ACC112 (cell line): ENCODE data around the gene STXBP6.

Experiments
- H2AFZ ChIP-seq: fragments of 200-600 bp; sonication (generic); one replicate; pipeline ENCODE4 v1.6.0; 2017; ENCODE audit warnings: antibody characterized with exemption, low read length; ENCODE audit not compliant: unreplicated experiment
- H3K27ac ChIP-seq: fragments of 200-600 bp; sonication (generic); 2 replicates; pipeline ENCODE4 v1.5.1; 2014; ENCODE audit warnings: low read depth, mild to moderate bottlenecking, antibody characterized with exemption, low read length, moderate library complexity
- H3K27me3 ChIP-seq: fragments of 200-600 bp; sonication (generic); 2 replicates; pipeline ENCODE4 v1.6.1; 2014; ENCODE audit warnings: mild to moderate bottlenecking, antibody characterized with exemption, low read length, moderate library complexity, mixed read lengths; ENCODE audit not compliant: insufficient read depth
- H3K36me3 ChIP-seq: fragments of 200-600 bp; sonication (generic); 2 replicates; pipeline ENCODE4 v1.6.1; 2016; ENCODE audit warnings: mild to moderate bottlenecking, antibody characterized with exemption, low read length, moderate library complexity, mixed read lengths; ENCODE audit not compliant: insufficient read depth
- H3K4me1 ChIP-seq: fragments of 200-600 bp; sonication (generic); one replicate; pipeline ENCODE4 v1.6.1; 2016; ENCODE audit warnings: low read length, mixed read lengths; ENCODE audit not compliant: insufficient read depth, unreplicated experiment, control insufficient read depth
- H3K4me3 ChIP-seq: fragments of 200-600 bp; sonication (generic); 2 replicates; pipeline ENCODE4 v1.5.1; 2014; ENCODE audit warnings: mild to moderate bottlenecking, low read depth, low read length
- H3K79me2 ChIP-seq: fragments of 200-600 bp; sonication (generic); one replicate; pipeline ENCODE4 v1.6.0; 2016; ENCODE audit warnings: low read length; ENCODE audit not compliant: control insufficient read depth, unreplicated experiment, insufficient read depth

STXBP6 gene

GRCh38 chr14:24986206-24986893, 63.6 kb downstream of the STXBP6 start:
- no peaks in the 10 kb centered on the region for H3K79me2 ChIP-seq
- no peaks in the 10 kb centered on the region for H3K36me3 ChIP-seq
- H3K27me3 ChIP-seq = no peaks in the 10 kb centered on the region
- no peak overlapping the region for H3K27ac ChIP-seq
- H3K4me1 ChIP-seq = peaks cover 4% of the 10 kb centered on the region
- no peak overlapping the region for H3K4me3 ChIP-seq
- no peak overlapping the region for H2AFZ ChIP-seq

GRCh38 chr14:24984846-24985589, 64.9 kb downstream of the STXBP6 start:
- Histone ChIP-seq H3K4me3 (no peak overlapping the region), H3K27ac (no peak overlapping the region), H3K27me3 (no peaks in the 10 kb centered on the region), H3K4me1 (peaks cover 4% of the 10 kb centered on the region), H3K36me3 (no peaks in the 10 kb centered on the region), H3K79me2 (no peaks in the 10 kb centered on the region), H2AFZ (no peak overlapping the region)

DNA sequence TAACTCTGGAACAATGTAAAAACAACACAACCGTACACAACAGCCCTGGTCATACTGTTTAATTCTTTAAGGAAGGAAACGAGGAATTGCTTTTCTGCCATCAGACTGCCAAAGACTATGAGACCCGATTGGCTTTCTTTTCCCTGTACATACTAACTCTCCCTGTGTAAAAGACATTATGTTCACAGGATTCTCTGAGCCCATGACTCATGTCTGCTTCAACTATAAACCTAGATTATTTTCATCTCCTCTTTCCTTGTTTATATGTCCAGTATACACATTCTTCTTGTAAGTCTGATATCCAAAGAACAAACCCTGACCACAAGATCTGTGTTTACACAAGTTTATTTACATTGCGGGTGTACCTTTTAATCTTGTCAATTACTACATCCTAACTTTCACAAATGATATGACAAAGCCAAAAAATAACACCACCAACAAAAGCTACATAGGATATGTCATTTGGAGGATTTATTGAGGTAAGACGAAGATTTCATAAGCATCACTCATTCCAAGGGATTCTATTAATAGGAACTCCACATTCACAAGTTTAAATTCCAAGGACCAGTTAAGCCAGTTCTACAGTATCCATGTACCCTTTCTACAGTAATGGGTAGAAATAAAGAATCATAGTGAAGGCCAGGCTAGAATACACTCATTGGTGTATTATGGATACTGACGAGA, 67.3 kb downstream of the STXBP6 start:
- no peak overlapping the region for H3K27ac ChIP-seq
- no peak overlapping the region for H2AFZ ChIP-seq
- H3K4me1 ChIP-seq = peaks cover 4% of the 10 kb centered on the region
- no peaks in the 10 kb centered on the region for H3K79me2 ChIP-seq
- H3K4me3 ChIP-seq = no peak overlapping the region
- no peaks in the 10 kb centered on the region for H3K36me3 ChIP-seq
- no peaks in the 10 kb centered on the region for H3K27me3 ChIP-seq

GRCh38 chr14:24979725-24980239, 70.2 kb downstream of the STXBP6 start:
- H3K27ac ChIP-seq = no peak overlapping the region
- H2AFZ ChIP-seq = no peak overlapping the region
- H3K4me3 ChIP-seq = no peak overlapping the region
- H3K27me3 ChIP-seq = no peaks in the 10 kb centered on the region
- H3K79me2 ChIP-seq = no peaks in the 10 kb centered on the region
- peaks cover 4% of the 10 kb centered on the region for H3K4me1 ChIP-seq
- H3K36me3 ChIP-seq = no peaks in the 10 kb centered on the region

GRCh38 chr14:24978862-24979724, 70.9 kb downstream of the STXBP6 start:
- Histone ChIP-seq H3K27me3 (no peaks in the 10 kb centered on the region), H3K27ac (no peak overlapping the region), H3K79me2 (no peaks in the 10 kb centered on the region), H3K4me1 (peaks cover 4% of the 10 kb centered on the region), H3K36me3 (no peaks in the 10 kb centered on the region), H3K4me3 (no peak overlapping the region), H2AFZ (no peak overlapping the region)

DNA sequence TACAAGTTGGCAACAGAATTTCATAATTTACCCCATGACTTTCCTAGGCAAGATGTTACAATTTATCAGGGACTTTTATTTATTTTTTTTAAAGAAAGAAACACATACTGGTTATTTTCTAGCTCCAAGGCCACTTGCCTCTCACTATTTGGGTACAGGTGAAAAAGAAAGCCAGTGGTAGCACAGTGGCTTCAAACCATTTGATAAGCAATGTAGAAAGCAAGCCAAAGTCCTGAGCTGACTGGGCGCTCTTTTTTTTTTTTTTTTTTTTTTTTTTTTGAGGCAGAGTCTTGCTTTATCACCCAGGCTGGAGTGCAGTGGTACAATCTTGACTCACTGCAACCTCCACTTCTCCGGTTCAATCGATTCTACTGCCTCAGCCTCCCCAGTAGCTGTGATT, 73.3 kb downstream of the STXBP6 start:
- H3K27me3 ChIP-seq = no peaks in the 10 kb centered on the region
- no peaks in the 10 kb centered on the region for H3K36me3 ChIP-seq
- no peaks in the 10 kb centered on the region for H3K4me1 ChIP-seq
- H3K79me2 ChIP-seq = no peaks in the 10 kb centered on the region
- H2AFZ ChIP-seq = no peak overlapping the region
- no peak overlapping the region for H3K4me3 ChIP-seq
- no peak overlapping the region for H3K27ac ChIP-seq

DNA sequence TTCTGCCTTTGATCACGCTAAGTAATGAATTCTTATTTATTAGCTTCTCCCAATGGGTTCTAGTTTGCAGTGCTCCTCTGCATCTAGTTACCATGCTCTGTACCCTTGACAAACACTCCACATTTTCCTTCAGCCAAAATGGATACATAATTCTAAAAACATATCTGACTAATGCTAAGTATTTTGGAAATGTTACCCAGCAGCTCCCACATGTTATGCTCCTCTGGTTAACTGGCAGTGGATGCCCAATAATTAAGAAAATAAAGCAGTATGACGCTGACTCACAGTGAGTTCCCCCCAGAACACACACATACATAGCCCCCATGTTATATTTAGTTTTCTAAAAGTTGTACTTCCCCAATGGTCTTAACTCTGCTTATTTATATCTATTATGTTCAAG, 74.6 kb downstream of the STXBP6 start:
- Histone ChIP-seq H3K36me3 (no peaks in the 10 kb centered on the region), H3K4me1 (no peaks in the 10 kb centered on the region), H3K27ac (no peak overlapping the region), H2AFZ (no peak overlapping the region), H3K4me3 (no peak overlapping the region), H3K27me3 (no peaks in the 10 kb centered on the region), H3K79me2 (no peaks in the 10 kb centered on the region)

DNA sequence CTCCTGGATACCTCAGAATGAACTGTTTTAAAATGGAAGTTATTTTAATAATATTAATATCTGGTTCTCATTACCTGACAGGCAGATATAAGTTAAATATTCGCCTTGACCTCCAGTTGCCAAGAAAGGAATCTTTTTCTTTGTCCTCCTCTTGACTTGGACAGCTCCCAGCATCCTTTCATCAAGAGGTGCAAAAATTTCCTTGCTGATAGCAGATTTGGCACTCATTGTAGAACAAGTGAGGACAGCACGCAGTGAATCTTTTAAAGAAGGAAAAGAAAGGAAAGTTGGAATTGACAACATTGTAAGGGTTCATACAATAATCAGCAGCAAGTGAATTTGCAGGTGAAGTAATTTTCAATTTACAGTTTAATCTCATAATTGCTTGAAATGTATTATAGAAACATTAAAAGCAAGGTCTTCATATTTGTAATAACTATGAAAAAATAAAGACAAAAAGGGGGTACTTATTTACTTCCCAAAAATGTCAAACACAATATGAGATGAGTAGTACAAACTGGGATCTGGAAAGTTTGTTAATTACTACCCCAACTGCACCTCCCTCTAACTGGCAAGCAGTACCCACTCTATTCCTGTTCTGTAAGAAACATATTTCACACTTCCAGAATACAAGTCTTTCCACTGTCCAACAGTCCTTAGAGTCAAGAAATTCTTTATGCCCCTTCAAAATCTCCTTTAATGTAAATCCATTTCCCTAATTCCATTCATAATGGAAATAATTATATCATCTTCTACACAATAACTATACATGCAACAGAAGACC, 75.2 kb downstream of the STXBP6 start:
- Histone ChIP-seq H3K27me3 (no peaks in the 10 kb centered on the region), H3K4me3 (no peak overlapping the region), H3K27ac (no peak overlapping the region), H2AFZ (no peak overlapping the region), H3K4me1 (no peaks in the 10 kb centered on the region), H3K79me2 (no peaks in the 10 kb centered on the region), H3K36me3 (no peaks in the 10 kb centered on the region)

DNA sequence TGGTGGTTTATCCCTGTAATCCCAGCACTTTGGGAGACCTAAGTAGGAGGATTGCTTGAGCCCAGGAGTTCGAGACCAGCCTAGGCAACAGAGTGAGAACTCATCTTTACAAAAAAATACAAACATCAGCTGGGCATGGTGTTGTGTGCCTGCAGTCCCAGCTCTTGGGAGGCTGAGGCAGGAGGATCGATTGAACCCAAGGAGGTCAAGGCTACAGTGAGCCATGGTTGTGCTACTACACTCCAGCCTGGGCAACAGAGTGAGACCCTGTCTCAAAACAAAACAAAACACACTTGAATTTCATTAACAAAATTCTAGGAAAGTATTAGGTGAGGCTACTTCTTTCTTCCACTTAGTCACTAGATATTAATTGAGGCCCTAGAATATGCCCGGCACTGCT, 77.1 kb downstream of the STXBP6 start:
- Histone ChIP-seq H3K4me3 (no peak overlapping the region), H2AFZ (no peak overlapping the region), H3K79me2 (no peaks in the 10 kb centered on the region), H3K27ac (no peak overlapping the region), H3K36me3 (no peaks in the 10 kb centered on the region), H3K27me3 (no peaks in the 10 kb centered on the region), H3K4me1 (no peaks in the 10 kb centered on the region)
